ENCODE results near the gene BEND5.

DNA sequence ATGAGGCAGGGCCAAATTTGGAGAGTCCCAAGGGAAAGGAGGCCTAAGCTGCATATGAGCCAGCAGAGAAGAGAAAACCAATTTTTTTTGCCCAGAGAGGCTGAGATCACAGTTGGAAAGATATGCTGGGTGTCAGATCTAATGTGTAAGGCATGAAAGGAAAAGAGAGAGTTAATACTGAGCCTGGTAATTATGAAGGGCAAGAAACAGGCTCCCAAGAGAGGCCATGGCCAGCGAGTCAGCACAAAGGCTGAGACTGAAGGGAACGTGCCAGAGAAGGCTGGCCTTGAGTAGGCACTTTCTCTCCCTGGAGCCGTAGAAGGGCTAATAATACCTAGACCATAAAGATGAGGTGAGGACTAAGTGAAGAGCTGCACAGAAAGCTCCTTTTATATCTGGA lies 31.8 kb upstream of the BEND5 start:
- TF ChIP-seq, protein P1, sequence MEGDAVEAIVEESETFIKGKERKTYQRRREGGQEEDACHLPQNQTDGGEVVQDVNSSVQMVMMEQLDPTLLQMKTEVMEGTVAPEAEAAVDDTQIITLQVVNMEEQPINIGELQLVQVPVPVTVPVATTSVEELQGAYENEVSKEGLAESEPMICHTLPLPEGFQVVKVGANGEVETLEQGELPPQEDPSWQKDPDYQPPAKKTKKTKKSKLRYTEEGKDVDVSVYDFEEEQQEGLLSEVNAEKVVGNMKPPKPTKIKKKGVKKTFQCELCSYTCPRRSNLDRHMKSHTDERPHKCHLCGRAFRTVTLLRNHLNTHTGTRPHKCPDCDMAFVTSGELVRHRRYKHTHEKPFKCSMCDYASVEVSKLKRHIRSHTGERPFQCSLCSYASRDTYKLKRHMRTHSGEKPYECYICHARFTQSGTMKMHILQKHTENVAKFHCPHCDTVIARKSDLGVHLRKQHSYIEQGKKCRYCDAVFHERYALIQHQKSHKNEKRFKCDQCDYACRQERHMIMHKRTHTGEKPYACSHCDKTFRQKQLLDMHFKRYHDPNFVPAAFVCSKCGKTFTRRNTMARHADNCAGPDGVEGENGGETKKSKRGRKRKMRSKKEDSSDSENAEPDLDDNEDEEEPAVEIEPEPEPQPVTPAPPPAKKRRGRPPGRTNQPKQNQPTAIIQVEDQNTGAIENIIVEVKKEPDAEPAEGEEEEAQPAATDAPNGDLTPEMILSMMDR (IDR thresholded peaks at IDR 0.05; ENCODE audit: control extremely low read depth in 1 of 3, insufficient read depth in 1 of 3, low read depth in 1 of 3, low read length in 3 of 3) = no peak
- TF ChIP-seq SP1 (IDR thresholded peaks at IDR 0.05; ENCODE audit: low read depth, low read length) = no peak
- no peak for TF ChIP-seq BACH1 (IDR thresholded peaks at IDR 0.05; ENCODE audit: low read length)
- no peak for TF ChIP-seq SAP30 (IDR thresholded peaks at IDR 0.05; ENCODE audit: insufficient read depth, insufficient replicate concordance, low read length)
- TF ChIP-seq CEBPB (IDR thresholded peaks at IDR 0.05; ENCODE audit: low read depth, low read length) = no peak
- TF ChIP-seq JUND (IDR thresholded peaks at IDR 0.05; ENCODE audit: low read length) = no peak
- TF ChIP-seq EZH2 (IDR thresholded peaks at IDR 0.05; ENCODE audit: low read depth, low read length, severe bottlenecking) = no peak
- no peak for TF ChIP-seq TEAD4 (IDR thresholded peaks at IDR 0.05; ENCODE audit: low read depth, low read length)
- TF ChIP-seq TAF1 (IDR thresholded peaks at IDR 0.05; ENCODE audit: low read depth, low read length) = no peak
- no peak for TF ChIP-seq CHD2 (IDR thresholded peaks at IDR 0.05; ENCODE audit: low read length)
- no peak for TF ChIP-seq SRF (IDR thresholded peaks at IDR 0.05; ENCODE audit: low read depth, low read length)
- TF ChIP-seq, protein P2, sequence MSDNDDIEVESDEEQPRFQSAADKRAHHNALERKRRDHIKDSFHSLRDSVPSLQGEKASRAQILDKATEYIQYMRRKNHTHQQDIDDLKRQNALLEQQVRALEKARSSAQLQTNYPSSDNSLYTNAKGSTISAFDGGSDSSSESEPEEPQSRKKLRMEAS (IDR thresholded peaks at IDR 0.05) = no peak
- TF ChIP-seq POLR2A (IDR thresholded peaks at IDR 0.05; ENCODE audit: control extremely low read depth in 1 of 2, low read depth in 2 of 2, low read length in 2 of 2) = no peak

Data from H1 (cell line).